ENCODE results near the gene ZNF614.

DNA sequence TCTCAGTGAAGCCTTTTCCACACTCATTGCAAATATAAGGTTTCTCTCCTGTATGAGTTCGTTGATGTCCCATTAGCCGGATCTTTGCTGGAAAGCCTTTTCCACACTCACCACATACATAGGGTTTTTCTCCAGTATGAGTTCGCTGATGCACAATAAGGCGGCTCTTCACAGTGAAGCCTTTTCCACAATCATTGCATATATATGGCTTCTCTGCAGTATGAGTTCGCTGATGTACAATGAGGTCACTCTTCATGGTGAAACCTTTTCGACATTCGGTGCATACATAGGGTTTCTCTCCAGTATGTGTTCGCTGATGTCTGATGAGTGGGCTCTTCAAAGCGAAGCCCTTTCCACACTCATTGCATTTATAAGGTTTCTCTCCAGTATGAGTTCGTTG lies 34.8 kb downstream of the ZNF614 start:
- TF ChIP-seq, protein P1, sequence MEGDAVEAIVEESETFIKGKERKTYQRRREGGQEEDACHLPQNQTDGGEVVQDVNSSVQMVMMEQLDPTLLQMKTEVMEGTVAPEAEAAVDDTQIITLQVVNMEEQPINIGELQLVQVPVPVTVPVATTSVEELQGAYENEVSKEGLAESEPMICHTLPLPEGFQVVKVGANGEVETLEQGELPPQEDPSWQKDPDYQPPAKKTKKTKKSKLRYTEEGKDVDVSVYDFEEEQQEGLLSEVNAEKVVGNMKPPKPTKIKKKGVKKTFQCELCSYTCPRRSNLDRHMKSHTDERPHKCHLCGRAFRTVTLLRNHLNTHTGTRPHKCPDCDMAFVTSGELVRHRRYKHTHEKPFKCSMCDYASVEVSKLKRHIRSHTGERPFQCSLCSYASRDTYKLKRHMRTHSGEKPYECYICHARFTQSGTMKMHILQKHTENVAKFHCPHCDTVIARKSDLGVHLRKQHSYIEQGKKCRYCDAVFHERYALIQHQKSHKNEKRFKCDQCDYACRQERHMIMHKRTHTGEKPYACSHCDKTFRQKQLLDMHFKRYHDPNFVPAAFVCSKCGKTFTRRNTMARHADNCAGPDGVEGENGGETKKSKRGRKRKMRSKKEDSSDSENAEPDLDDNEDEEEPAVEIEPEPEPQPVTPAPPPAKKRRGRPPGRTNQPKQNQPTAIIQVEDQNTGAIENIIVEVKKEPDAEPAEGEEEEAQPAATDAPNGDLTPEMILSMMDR (IDR thresholded peaks at IDR 0.05; ENCODE audit: low read depth, low read length), result no peak
- TF ChIP-seq EZH2phosphoT487 (IDR thresholded peaks at IDR 0.05; ENCODE audit: low read depth), result no peak
